ENCODE results near the gene ZNF805. TPM values are rescaled to one million over a fixed set of nuclear protein-coding genes. Genes with fewer than 3 reads are reported as not detected.
"Not testable (repeated sequence)": the region's sequence is repeated elsewhere in the genome, so short reads cannot be mapped to it uniquely, and the experiment has no call there.

The ZNF805 gene
- total RNA-seq = 27.9 TPM

DNA sequence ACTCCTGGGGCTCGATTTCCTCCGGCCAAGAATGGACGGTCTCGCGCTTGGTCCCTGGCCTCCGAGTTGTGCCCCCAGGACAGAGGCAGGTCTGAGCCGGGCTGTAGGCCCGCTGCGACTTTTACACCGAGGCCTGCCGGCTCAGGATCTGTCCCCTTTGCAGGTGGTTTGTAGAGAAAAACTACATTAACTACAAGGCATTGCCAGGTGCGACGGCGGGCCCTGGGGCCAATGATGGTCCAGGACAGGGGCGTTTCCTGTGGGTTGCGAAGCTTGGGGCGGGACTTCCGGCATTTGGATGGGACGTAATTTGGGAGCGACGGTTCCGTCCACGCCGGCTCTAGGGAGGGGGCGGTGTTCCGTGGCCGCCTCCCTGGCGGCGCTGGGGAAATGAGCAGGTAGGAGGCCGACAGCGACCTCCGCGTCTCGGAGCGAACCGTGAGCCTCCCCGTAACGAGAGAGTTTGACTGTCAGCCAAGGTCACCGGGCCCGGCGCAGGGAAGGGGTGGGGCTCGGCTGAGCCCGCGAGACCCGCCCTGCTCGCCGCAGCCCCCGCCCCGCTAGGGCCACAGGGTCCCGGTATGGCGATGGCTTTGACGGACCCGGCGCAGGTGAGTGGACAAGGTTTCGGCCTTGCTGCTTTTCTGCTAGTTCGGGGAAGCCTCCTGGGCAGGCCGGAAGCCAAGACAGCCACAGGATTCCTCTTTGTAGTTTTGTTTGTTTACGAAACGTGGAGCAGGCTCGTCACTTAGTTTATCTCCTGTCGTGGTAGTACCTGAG, at the start of gene ZNF805:
ZNF805 (plus strand) TSS at position 322 of the 780 bp plus-strand sequence; CDS start at position 582, 260 bp downstream.
- DNase-seq = peak; percentile 95

DNA sequence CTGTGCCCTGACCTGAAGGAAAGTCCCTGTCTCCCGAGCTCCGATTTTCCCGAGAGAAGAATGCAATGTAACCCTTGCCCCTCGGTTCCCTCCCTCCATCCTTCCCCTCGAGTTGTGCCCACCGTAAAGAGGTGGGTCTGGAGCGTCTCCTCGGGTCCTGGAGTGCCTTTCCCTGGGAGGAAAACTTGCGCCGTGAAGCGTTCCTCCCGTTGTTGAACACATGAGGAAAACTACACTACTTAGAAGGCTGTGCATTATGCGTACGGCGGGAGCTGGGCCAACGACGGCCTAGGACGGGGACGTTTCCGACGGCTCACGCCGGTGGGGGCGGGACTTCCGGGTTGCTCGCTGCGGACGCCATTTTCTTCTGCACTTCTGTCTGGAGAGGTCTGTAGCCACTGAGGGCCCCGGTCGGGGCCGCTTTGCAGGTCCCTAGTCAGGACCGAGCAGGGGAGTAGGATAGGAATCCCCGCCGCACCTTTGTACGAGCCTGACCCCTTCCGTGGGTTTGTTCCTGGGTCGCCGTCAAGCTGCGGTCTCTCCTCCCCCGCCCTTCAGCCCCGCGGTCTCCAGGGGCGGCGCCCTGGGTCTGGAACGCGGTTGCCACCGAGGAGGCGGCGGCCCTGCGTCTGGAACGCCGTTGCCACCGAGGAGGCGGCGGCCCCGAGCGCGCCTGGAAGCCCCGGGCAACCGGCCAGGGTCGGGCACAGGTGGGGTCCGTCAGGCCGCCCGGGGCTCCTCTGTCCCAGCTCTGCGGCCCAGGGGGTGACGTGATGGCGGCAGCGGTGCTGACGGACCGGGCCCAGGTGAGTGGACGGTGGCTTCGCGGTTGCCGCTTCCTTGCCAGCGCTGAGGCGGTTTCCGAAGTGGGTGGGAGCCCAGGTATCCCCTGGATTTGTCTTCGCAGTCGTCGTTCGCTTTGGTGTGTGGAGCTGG, 49.0 kb upstream of the ZNF805 start, which contains the start of gene ZNF264:
ZNF264 (plus strand) TSS at position 360 of the 936 bp plus-strand sequence; CDS start at position 774, 414 bp downstream.
- peak; percentile 88 for DNase-seq

DNA sequence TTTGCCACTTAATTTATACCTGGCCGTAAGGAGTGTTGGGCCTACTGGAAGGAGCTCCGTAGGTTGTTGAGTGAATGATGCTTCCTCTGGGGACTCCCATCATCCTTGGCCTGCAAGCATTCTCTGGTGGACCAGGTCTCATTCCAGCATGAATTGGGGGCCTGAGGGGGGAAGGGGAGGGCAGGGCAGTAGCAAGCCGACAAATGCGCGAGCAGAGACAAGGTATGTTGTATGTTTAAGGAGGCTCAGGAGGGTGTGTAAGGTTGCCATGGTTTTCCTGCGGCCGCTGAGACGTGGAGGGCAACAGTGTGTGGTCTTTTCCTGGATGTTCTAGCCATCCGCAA, 48.4 kb upstream of the ZNF805 start:
- DNase-seq = no peak

DNA sequence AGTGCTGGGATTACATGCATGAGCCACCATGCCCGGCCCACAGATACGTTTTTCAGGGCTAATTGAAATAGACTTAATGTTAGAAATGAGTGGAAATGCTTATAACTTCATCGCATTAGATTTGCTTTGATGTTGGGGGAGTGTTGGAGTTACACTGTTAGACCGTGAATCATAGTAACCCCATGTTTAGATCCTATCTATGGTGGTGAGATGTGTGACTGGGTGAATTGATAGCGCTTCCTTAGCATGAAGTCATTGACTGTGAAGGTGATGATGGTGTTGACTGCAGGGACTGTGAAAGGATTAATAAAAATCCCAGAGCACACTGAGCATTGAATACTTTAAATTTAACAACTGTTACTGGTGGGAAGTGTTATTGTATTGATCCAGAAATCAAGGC, 47.4 kb upstream of the ZNF805 start:
- DNase-seq = no peak

DNA sequence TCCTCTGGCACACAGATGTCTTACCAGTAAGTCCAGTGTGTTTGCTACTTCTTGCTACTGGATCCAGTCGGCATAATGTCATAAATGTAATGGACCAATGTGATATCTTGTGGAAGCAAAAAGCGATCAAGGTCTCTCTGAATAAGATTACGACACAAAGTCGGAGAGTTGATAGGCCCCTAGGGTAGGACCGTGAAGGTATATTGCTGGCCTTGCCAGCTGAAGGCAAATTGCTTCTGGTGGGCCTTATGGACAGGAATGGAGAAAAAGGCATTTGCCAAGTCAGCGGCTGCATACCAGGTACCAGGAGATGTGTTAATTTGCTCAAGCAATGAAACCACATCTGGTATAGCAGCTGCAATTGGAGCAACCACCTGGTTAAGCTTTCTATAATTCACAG, 42.6 kb upstream of the ZNF805 start:
- not testable (repeated sequence) for DNase-seq

DNA sequence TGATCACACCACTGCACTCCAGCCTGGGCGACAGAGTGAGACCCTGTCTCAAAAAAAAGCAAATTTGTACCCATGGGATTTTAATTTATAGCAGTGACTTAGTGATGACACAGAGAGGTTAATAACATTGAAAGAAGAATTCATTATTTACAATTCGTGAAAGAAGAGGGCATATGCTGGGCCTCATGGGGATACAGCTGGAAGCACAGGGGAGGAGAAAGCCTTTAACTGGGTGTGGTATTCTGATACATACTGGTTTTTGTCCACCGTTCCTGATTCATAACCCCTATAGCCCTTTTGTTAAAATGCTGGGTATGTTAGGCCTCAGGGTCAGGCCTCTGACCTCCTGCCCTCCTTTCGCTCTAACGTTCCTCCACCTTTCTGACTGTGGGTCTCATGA, 38.3 kb upstream of the ZNF805 start:
- no peak for DNase-seq

DNA sequence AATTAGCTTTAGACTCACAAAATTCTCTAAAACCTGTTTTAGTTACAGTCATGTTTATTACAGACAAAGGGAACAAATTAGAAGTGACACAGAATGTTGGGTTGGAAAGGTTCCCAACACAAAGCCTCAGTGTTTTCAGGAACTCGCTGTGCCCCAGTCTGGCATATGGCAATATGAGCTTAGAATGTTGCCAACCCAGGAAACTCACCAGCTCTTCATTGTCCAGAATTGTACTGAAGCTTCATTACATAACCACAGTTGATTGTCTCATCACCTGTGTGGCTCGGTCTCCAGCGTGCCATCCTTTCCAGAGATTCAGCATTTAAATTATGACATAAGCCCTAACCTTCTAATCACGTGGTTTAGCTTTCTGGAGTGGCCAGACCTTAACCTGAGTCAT, 30.1 kb upstream of the ZNF805 start:
- no peak for DNase-seq

DNA sequence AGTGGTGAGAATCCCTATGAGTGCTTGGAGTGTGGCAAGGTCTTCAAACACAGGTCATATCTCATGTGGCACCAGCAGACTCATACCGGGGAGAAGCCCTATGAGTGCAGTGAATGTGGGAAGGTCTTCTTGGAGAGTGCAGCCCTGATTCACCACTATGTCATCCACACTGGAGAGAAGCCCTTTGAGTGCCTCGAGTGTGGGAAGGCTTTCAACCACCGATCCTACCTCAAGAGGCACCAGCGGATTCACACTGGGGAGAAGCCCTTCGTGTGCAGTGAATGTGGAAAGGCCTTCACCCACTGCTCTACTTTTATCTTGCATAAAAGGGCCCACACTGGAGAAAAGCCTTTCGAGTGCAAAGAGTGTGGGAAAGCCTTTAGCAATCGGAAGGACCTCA, 28.3 kb upstream of the ZNF805 start:
- DNase-seq = no peak

DNA sequence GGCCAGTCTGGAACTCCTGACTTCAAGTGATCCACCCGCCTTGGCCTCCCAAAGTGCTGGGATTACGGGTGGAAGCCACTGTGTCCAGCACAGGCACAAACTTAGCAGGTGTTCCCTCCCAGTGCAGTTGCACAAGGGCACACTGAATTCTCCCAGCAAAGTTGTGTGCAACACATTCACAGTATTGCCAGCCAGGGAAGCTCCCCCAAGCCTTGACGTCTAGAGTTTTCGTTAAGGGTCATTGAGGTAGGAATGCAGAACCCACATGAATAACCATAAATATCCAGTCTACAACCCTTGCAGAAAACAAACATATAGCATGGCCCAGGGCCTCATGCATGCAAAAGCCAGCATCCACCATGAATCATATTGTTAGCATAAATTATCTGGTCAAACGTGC, 12.9 kb upstream of the ZNF805 start:
- DNase-seq = no peak

DNA sequence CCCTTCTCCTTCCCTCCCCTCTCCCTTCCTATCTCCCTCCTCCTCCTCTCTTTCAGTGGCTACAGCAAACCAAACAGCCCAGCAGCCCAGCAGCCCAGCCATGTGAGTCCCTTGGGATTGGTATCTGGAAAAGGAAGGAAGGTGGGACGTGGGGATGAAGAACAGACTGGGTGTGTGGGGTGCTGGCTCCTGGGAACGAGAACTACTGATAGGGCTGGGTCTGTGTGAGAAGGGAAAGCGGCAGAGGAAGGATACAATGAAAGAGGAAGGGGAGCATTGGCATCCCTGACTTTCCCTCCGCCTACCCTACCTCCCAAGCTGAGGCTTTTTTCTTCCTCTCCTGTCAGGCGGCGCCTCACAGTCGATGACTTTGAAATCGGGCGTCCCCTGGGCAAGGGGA, 8.7 kb upstream of the ZNF805 start:
- no peak for DNase-seq

DNA sequence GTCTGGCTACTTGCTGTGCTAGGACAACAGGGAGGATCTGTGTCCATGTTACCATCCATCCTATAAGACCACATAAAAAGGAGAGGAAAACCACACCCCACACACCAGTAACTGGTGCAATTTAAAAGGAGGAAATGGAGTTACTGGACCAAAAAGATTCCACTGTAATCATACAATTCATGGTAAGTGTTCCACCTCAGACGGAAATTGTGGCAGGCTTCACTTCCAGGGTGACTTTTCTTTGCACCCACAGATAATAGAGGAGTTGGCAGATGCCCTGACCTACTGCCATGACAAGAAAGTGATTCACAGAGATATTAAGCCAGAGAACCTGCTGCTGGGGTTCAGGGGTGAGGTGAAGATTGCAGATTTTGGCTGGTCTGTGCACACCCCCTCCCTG, 7.2 kb upstream of the ZNF805 start:
- no peak for DNase-seq

DNA sequence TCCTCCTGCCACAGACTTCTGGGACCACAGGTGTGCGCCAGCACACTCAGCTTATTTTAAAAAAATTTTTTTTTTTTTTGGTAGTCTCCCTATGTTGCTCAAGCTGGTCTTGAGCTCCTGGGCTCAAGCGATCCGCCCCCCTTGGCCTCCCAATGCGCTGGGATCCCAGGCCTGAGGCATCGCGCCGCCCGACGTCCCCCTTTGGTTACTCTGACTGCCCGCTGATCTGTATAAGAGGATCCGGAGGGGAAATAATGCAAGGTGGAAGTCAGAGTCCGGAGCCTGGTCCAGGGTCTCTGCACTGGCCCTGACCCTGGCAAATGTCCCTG, 486 bp upstream of the ZNF805 start:
- DNase-seq = no peak

DNA sequence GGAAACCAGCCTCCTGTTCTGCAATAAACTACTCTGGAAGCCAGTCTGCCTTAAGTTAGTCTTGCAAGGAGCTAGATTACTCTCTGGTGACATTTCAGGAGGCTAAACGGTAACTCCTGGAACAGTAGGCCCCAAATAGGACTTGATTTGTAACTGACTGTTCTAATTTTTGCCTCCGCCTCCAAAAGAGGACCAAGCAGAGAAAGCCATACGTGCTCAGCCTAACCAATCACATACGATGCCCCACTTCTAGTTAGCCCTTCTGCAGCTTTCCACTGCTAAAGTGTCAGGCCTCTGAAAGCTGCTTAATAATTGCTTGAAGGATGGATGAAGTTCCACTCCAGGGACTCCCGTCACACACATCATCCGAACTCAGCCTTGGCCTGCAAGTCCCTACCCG, 744 bp downstream of the ZNF805 start:
- peak; percentile 12 for DNase-seq

DNA sequence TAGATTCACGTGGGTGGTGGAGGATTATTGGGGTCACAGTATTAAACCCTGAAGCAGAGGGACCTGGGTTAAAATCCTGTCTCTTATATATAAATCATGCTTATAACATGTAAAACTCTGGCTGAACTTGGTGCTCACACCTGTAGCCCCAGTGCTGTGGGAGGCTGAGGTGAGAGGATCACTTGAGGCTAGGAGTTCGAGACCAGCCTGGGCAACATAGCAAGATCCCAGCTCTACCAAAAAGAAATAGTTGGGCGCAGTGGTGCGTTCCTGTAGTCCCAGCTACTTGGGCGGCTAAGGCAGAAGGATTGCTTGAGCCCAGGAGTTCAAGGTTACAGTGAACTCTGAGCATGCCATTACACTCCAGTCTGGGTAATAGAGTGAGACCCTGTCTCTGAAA, 2.4 kb downstream of the ZNF805 start:
- no peak for DNase-seq

DNA sequence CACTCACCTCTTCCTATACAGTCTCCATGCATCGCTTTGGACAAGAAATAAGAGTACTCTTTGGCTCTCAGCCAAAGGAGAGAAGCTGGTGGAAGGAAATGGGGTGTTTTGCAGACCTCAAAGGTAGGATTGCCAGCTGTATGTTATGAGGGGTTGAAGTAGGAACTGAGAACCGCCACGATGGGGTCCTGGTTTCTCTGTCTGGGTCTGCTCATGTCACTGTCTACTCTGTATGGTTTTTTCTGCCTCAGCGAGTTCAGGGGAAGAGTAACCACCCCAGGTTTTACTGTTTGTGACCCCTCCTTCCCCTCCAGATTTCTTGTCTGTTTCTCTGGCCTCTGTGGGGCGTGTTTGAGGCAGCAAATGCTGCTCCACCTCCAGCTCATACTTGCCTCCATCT, 4.1 kb downstream of the ZNF805 start:
- no peak for DNase-seq

DNA sequence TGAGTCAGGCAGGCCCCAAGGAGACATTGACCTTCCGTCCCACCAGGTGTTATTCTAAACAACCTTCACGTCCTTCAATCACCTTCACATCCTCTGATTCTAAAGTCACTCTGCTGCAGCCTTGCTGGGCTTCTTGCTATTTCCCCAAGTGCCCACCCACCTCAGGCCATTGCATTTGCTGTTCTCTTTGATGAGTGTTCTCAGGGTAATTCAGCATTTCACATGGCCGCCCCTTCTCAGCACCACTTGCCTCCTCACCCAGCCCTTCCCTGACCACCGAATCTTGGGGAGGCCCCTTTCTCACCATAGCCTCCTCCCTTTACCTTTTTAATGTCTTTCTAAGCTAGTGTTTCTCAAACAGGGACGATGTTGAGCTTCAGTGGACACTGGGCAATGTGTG, 4.6 kb downstream of the ZNF805 start:
- no peak for DNase-seq

DNA sequence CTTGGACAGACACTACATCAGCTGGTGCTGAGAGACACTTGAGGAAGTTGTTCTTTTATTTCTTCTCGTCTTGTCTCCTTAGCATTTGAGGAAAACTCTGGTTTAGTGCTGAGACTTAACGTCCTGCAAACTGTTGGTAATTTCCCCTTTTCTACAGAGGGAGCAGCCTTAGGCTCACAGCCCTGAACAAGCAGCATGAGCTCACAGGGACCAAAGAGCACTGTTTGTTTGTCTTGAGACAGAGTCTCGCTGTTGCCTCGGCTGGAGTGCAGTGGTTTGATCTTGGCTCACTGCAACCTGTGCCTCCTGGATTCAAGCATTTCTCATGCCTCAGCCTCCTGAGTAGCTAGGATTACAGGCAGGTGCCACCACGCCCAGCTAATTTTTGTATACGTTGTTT, 5.5 kb downstream of the ZNF805 start:
- DNase-seq = no peak

DNA sequence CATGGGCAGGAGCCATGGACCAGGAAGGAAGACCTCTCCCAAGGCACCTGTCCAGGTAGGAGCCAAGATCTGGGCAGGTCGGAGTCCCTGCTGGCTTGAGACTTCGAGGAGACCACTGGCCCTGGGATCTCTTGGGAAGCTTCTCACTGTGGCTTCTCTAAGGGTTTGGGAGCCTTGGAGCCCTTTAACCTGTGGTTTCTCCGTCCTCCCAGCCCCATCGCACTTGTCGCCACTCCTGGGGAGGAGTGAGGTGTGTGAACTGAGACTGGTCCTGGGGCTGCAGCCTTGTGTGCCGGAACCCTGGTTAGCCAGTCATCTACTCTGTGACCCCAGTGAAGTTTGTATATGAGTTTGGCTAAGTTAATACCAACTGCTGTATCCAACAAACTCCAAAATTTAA, 8.2 kb downstream of the ZNF805 start:
- no peak for DNase-seq

DNA sequence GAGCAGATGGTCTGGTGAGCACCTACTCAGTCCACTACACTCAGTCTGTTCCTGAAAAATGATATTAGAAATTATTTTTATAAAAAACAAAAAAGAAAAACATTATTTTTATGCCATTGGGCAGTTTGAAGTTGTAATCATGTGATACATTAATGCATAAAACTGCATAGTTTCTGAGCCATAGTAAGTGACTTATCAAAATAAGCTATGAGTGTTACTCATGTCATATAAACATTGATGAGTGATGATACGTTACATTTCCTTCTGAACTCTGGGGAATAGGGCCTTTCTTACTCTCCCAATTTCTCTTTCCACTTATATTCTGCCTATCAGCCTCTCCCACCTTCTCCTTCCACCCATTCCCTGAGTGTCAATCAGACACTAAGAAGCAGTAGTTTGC, 8.9 kb downstream of the ZNF805 start:
- no peak for DNase-seq

DNA sequence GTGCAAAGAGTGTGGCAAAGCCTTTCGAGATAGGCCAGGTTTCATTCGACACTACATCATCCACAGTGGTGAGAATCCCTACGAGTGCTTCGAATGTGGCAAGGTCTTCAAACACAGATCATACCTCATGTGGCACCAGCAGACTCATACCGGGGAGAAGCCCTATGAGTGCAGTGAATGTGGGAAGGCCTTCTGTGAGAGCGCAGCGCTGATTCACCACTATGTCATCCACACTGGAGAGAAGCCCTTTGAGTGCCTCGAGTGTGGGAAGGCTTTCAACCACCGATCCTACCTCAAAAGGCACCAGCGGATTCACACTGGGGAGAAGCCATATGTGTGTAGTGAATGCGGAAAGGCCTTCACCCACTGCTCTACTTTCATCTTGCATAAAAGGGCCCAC, 13.3 kb downstream of the ZNF805 start:
- DNase-seq = not testable (repeated sequence)

DNA sequence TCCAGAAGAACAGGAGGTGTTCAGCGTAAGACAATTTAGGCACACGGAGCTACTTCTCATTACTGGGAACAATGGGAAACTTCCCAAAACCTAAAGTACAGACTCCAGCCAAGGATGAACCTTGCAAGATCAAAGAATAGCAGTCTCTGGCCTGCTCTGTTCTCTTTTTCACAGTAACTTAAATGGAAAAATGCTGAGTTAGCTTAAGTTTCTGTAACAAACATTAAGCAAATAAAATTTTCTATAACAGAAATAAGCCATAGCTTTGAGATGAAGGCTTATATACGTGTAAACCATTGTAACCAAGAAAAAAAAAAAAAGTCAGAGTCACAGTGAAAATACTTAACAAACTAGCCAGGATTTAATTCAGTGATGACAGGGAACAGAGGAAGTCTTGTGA, 21.6 kb downstream of the ZNF805 start:
- DNase-seq = no peak

DNA sequence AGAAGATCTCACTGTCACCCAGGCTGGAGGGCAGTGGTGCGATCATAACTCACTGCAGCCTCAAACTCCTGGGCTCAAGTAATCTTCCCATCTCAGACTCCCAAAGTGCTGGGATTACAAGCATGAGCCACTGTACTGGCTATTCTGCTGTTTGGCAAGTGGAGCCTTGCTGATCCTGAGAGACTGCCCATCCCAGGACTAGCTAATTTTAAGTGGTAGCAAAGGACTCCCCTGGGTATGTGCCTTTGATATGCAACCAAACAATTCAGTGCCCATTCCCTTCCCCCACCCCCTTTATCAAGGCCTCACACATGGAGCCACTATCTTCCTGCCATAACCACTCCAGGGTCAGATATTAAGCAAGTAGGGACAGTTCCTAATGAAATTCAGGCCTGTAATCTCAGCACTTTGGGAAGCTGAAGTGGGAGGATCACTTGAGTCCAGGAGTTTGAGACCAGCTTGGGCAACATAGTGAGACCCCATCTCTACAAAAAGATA, 22.9 kb downstream of the ZNF805 start:
- no peak for DNase-seq

DNA sequence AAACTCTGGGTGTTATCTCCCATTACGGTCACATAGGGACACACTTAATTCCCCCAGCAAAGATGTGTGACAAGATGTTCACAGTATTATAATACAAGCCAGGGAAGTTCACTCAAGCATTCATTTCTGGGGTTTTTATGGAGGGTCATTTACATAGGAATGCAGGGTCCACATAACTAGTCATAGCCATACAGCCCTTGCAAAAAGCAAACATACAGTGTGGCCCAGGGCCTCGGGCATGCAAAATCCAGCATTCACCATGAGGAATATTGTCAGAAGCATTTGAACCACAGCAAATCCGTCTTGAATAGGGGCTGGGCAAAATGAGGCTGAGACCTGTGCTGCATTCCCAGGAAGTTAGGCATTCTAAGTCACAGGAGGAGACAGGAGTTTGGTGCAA, 26.9 kb downstream of the ZNF805 start:
- no peak for DNase-seq
